Limb (tissue), 2 donors: ENCODE data around the gene HEATR3.

Source experiments
- DNase-seq, 2 donors: peaks; one replicate each; pipeline ENCODE4 v3.0.0-alpha.2; 2016; ENCODE audit errors: extremely low spot score in 2 of 2

HEATR3 gene

GRCh38 chr16:50056226-50056625, 9.5 kb upstream of the HEATR3 start:
- DNase-seq, result no peak

GRCh38 chr16:50058091-50058771, 7.5 kb upstream of the HEATR3 start:
- DNase-seq, result no peak

- no peak for DNase-seq
Measured at GRCh38 chr16:50059111-50059510, 6.7 kb upstream of the HEATR3 start.

- no peak for DNase-seq
Measured at GRCh38 chr16:50059669-50060068, 6.1 kb upstream of the HEATR3 start.

- DNase-seq, result no peak
Measured at GRCh38 chr16:50061326-50061725, 4.4 kb upstream of the HEATR3 start.

GRCh38 chr16:50065241-50065623, 538 bp upstream of the HEATR3 start:
- no peak for DNase-seq

GRCh38 chr16:50066482-50067289, 916 bp downstream of the HEATR3 start:
- DNase-seq, result no peak

- peak; percentile 37 to 43 for DNase-seq
Measured at GRCh38 chr16:50067290-50067853, 1.6 kb downstream of the HEATR3 start.

GRCh38 chr16:50068550-50068949, 2.8 kb downstream of the HEATR3 start:
- no peak for DNase-seq

GRCh38 chr16:50069060-50069459, 3.3 kb downstream of the HEATR3 start:
- no peak for DNase-seq

GRCh38 chr16:50071075-50071671, 5.4 kb downstream of the HEATR3 start:
- DNase-seq, result no peak

- no peak for DNase-seq
Measured at GRCh38 chr16:50072730-50073129, 7.0 kb downstream of the HEATR3 start.

GRCh38 chr16:50079397-50080140, 13.8 kb downstream of the HEATR3 start:
- DNase-seq, result no peak

- no peak for DNase-seq
Measured at GRCh38 chr16:50081428-50082018, 15.8 kb downstream of the HEATR3 start.

GRCh38 chr16:50083996-50084395, 18.2 kb downstream of the HEATR3 start:
- no peak for DNase-seq

- DNase-seq, result no peak
Measured at GRCh38 chr16:50086176-50086575, 20.4 kb downstream of the HEATR3 start.

GRCh38 chr16:50088302-50088701, 22.5 kb downstream of the HEATR3 start:
- DNase-seq, result no peak

- no peak for DNase-seq
Measured at GRCh38 chr16:50092891-50093290, 27.1 kb downstream of the HEATR3 start.

GRCh38 chr16:50093607-50094539, 28.1 kb downstream of the HEATR3 start:
- DNase-seq, result peak in 1 of 2 donors; percentile 27

- no peak for DNase-seq
Measured at GRCh38 chr16:50096791-50097190, 31.0 kb downstream of the HEATR3 start.
